GM12892 (cell line): ENCODE data around the gene EPN1.

ENCODE experiments used
- POLR2A ChIP-seq: IDR thresholded peaks from 2 replicates; pipeline ENCODE4 v1.6.1; 2011; ENCODE audit warnings: low read depth, low read length, control low read depth
- POLR2AphosphoS5 ChIP-seq: IDR thresholded peaks from 2 replicates; pipeline ENCODE4 v1.6.1; 2011; ENCODE audit warnings: low read depth, low read length, control low read depth

GRCh38 chr19:55646889-55647731 lies 27.9 kb upstream of the EPN1 start:
- TF ChIP-seq POLR2A: no peak
- TF ChIP-seq POLR2AphosphoS5: no peak
